Naive thymus-derived CD4-positive, alpha-beta T cell (primary cell): ENCODE measurements around the gene CPA4. TPM values are rescaled to one million over a fixed set of nuclear protein-coding genes. Genes with fewer than 3 reads are reported as not detected.

ENCODE experiments used
- ATAC-seq: fragments of 150-1000 bp; cut with Tn5 transposase; 2 replicates; pipeline ENCODE4 v1.10.0; 2021; ENCODE audit warnings: mild to moderate bottlenecking, moderate library complexity
- CTCF ChIA-PET: fragments of 350-600 bp; sonication (Branson Sonifier 250); formaldehyde crosslinking; loops from one replicate; lab custom pipeline; 2021; ENCODE audit warnings: antibody characterized with exemption; lab: Charles Lee
- POLR2A ChIA-PET: fragments of 350-600 bp; sonication (Branson Sonifier 250); formaldehyde crosslinking; loops from one replicate; lab custom pipeline; 2021; ENCODE audit warnings: antibody characterized with exemption, inconsistent platforms; lab: Charles Lee
- DNase-seq, 9 donors: peaks; one replicate each; pipeline versions ENCODE4 v3.0.0 to v3.0.0-alpha.2; 2020 to 2022; ENCODE audit warnings: mixed read lengths in 1 of 9
- H3K27ac ChIP-seq: one replicate; pipeline ENCODE4 v1.7.0; 2013; ENCODE audit warnings: mild to moderate bottlenecking, low read depth, low read length, moderate library complexity
- H3K27me3 ChIP-seq, 2 donors: one replicate each; pipeline ENCODE4 v1.7.0; 2013; ENCODE audit warnings: low read length in 2 of 2, mild to moderate bottlenecking in 2 of 2, moderate library complexity in 2 of 2; ENCODE audit not compliant: control insufficient read depth in 2 of 2, insufficient read depth in 2 of 2
- H3K36me3 ChIP-seq, 3 experiments: 1 replicate in 2 of 3; 2 replicates in 1 of 3; pipeline ENCODE4 v1.7.0; 2013; ENCODE audit warnings: low read length in 3 of 3, mild to moderate bottlenecking in 3 of 3, moderate library complexity in 1 of 3; ENCODE audit not compliant: insufficient read depth in 3 of 3, control insufficient read depth in 2 of 3
- H3K4me1 ChIP-seq, 2 donors: one replicate each; pipeline ENCODE4 v1.7.0; 2013; ENCODE audit warnings: low read length in 2 of 2, mild to moderate bottlenecking in 2 of 2, moderate library complexity in 1 of 2; ENCODE audit not compliant: control insufficient read depth in 2 of 2, insufficient read depth in 2 of 2
- H3K4me3 ChIP-seq: 2 replicates; pipeline ENCODE4 v1.7.0; 2013; ENCODE audit warnings: mild to moderate bottlenecking, low read length
- H3K9me3 ChIP-seq, 3 experiments: 1 replicate in 2 of 3; 2 replicates in 1 of 3; pipeline ENCODE4 v1.7.0; 2013; ENCODE audit warnings: low read length in 3 of 3; ENCODE audit not compliant: control insufficient read depth in 2 of 3
- H3K27ac Mint-ChIP-seq, 9 donors: one replicate each; pipeline ENCODE4 v1.8.0; 2020 to 2022; ENCODE audit warnings: mixed read lengths in 9 of 9, mild to moderate bottlenecking in 8 of 9, moderate library complexity in 5 of 9, inconsistent platforms in 2 of 9
- H3K27me3 Mint-ChIP-seq, 5 donors: one replicate each; pipeline ENCODE4 v1.8.0; 2021 to 2022; ENCODE audit warnings: mixed read lengths in 5 of 5, mild to moderate bottlenecking in 1 of 5
- H3K36me3 Mint-ChIP-seq, 5 donors: one replicate each; pipeline ENCODE4 v1.8.0; 2020 to 2022; ENCODE audit warnings: mixed read lengths in 5 of 5, mild to moderate bottlenecking in 3 of 5, inconsistent platforms in 1 of 5
- H3K4me1 Mint-ChIP-seq, 7 donors: one replicate each; pipeline ENCODE4 v1.8.0; 2020 to 2022; ENCODE audit warnings: mixed read lengths in 7 of 7, mild to moderate bottlenecking in 3 of 7, inconsistent platforms in 1 of 7
- H3K4me3 Mint-ChIP-seq, 10 donors: one replicate each; pipeline ENCODE4 v1.8.0; 2020 to 2022; ENCODE audit warnings: mild to moderate bottlenecking in 10 of 10, mixed read lengths in 10 of 10, moderate library complexity in 6 of 10, inconsistent platforms in 2 of 10
- H3K9me3 Mint-ChIP-seq, 11 donors: one replicate each; pipeline ENCODE4 v1.8.0; 2020 to 2022; ENCODE audit warnings: mixed read lengths in 11 of 11, mild to moderate bottlenecking in 4 of 11, inconsistent platforms in 1 of 11, moderate library complexity in 1 of 11
- intact Hi-C, 2 donors: fragments of 100-400 bp; cut with micrococcal nuclease; formaldehyde crosslinking; loops; one replicate each; pipeline ENCODE4 v1.15.1; 2023
- polyA plus RNA-seq, 2 donors: library from polyadenylated mRNA; unstranded; fragments of 300-500 nt; fragmentation: Illumina TruSeq; gene quantifications; one replicate each; pipeline ENCODE4 v1.2.3, GENCODE V29; 2021
- total RNA-seq, 6 experiments: library from RNA in 5 of 6; stranded (reverse) in 5 of 6; gene quantifications; 1 replicate in 5 of 6; 2 replicates in 1 of 6; pipeline ENCODE4 v1.2.3 and lab custom pipeline; 2021 to 2026

Gene CPA4
- total and polyA plus RNA-seq, 7 experiments from 2014 or later, result not detected

- Histone ChIP-seq H3K4me3 (no peak overlapping the region), H3K9me3 (no peaks in the 10 kb centered on the region), H3K27ac (no peak overlapping the region), H3K27me3 (no peaks in the 10 kb centered on the region), H3K4me1 (peaks cover 0 to 5% of the 10 kb centered on the region in 2 donors), H3K36me3 (no peaks in the 10 kb centered on the region)
- CTCF ChIA-PET, result no interaction called here
- POLR2A ChIA-PET, result interaction anchor here (0.5 kb wide), 1 partner anchor 36 kb away, joined by 3 read pairs; no protein-coding TSS in a partner anchor
- H3K4me3 Mint-ChIP-seq, result peak overlapping the region in 9 of 10 donors; percentile 66 to 91 (median 78)
- no peak for ATAC-seq
- peaks cover 0 to 29% (median 12%) of the 10 kb centered on the region in 7 donors for H3K4me1 Mint-ChIP-seq
- intact Hi-C loops, result no loop called here
- peaks cover 0 to 2% (median 0%) of the 10 kb centered on the region in 11 donors for H3K9me3 Mint-ChIP-seq
- peak overlapping the region in 3 of 9 donors; percentile 40 to 65 (median 53) for H3K27ac Mint-ChIP-seq
- peaks cover 0 to 6% (median 0%) of the 10 kb centered on the region in 5 donors for H3K27me3 Mint-ChIP-seq
- H3K36me3 Mint-ChIP-seq, result peaks cover 0 to 3% (median 0%) of the 10 kb centered on the region in 5 donors
- DNase-seq, result no peak
Measured at GRCh38 chr7:130273933-130274255, 19.1 kb upstream of the CPA4 start.

- no peak for DNase-seq
- ATAC-seq, result no peak
Measured at GRCh38 chr7:130274296-130274695, 18.7 kb upstream of the CPA4 start.

GRCh38 chr7:130274983-130275591 is 17.9 kb upstream of the CPA4 start:
- H3K36me3 ChIP-seq, result no peaks in the 10 kb centered on the region
- no peak overlapping the region for H3K27ac ChIP-seq
- CTCF ChIA-PET, result no interaction called here
- intact Hi-C loops, result no loop called here
- POLR2A ChIA-PET, result no interaction called here
- no peaks in the 10 kb centered on the region for H3K27me3 ChIP-seq
- H3K4me3 Mint-ChIP-seq, result no peak overlapping the region
- H3K27ac Mint-ChIP-seq, result no peak overlapping the region
- peaks cover 0 to 5% of the 10 kb centered on the region in 2 donors for H3K4me1 ChIP-seq
- DNase-seq, result no peak
- H3K4me1 Mint-ChIP-seq, result peaks cover 0 to 29% (median 12%) of the 10 kb centered on the region in 7 donors
- ATAC-seq, result no peak
- H3K36me3 Mint-ChIP-seq, result no peaks in the 10 kb centered on the region
- H3K9me3 ChIP-seq, result no peaks in the 10 kb centered on the region
- H3K9me3 Mint-ChIP-seq, result peaks cover 0 to 2% (median 0%) of the 10 kb centered on the region in 11 donors
- H3K27me3 Mint-ChIP-seq, result peaks cover 0 to 6% (median 0%) of the 10 kb centered on the region in 5 donors
- H3K4me3 ChIP-seq, result no peak overlapping the region

More at GRCh38 chr7:130274296-130274695, 18.7 kb upstream of the CPA4 start:
- POLR2A ChIA-PET, result no interaction called here
- H3K4me1 ChIP-seq, result peaks cover 0 to 5% of the 10 kb centered on the region in 2 donors
- H3K27me3 Mint-ChIP-seq, result peaks cover 0 to 6% (median 0%) of the 10 kb centered on the region in 5 donors
- CTCF ChIA-PET, result no interaction called here
- H3K27ac Mint-ChIP-seq, result peak overlapping the region in 2 of 9 donors; percentile 53 to 65
- intact Hi-C loops, result no loop called here
- H3K9me3 Mint-ChIP-seq, result peaks cover 0 to 2% (median 0%) of the 10 kb centered on the region in 11 donors
- peaks cover 0 to 29% (median 12%) of the 10 kb centered on the region in 7 donors for H3K4me1 Mint-ChIP-seq
- H3K27ac ChIP-seq, result no peak overlapping the region
- H3K9me3 ChIP-seq, result no peaks in the 10 kb centered on the region
- H3K27me3 ChIP-seq, result no peaks in the 10 kb centered on the region
- peak overlapping the region in 9 of 10 donors; percentile 50 to 89 (median 76) for H3K4me3 Mint-ChIP-seq
- no peak overlapping the region for H3K4me3 ChIP-seq
- peaks cover 0 to 3% (median 0%) of the 10 kb centered on the region in 5 donors for H3K36me3 Mint-ChIP-seq
- no peaks in the 10 kb centered on the region for H3K36me3 ChIP-seq

GRCh38 chr7:130275826-130276297 is 17.1 kb upstream of the CPA4 start:
- CTCF ChIA-PET, result no interaction called here
- POLR2A ChIA-PET, result no interaction called here
- peaks cover 0 to 29% (median 12%) of the 10 kb centered on the region in 7 donors for H3K4me1 Mint-ChIP-seq
- H3K27ac Mint-ChIP-seq, result no peak overlapping the region
- H3K27me3 ChIP-seq, result no peaks in the 10 kb centered on the region
- peaks cover 0 to 2% (median 0%) of the 10 kb centered on the region in 11 donors for H3K9me3 Mint-ChIP-seq
- intact Hi-C loops, result no loop called here
- peaks cover 0 to 5% of the 10 kb centered on the region in 2 donors for H3K4me1 ChIP-seq
- no peaks in the 10 kb centered on the region for H3K36me3 Mint-ChIP-seq
- H3K27me3 Mint-ChIP-seq, result peaks cover 0 to 6% (median 0%) of the 10 kb centered on the region in 5 donors
- no peak for DNase-seq
- no peak overlapping the region for H3K4me3 ChIP-seq
- ATAC-seq, result no peak
- no peaks in the 10 kb centered on the region for H3K36me3 ChIP-seq
- no peaks in the 10 kb centered on the region for H3K9me3 ChIP-seq
- no peak overlapping the region for H3K4me3 Mint-ChIP-seq
- no peak overlapping the region for H3K27ac ChIP-seq

- H3K9me3 ChIP-seq, result no peaks in the 10 kb centered on the region
- intact Hi-C loops, result no loop called here
- no peaks in the 10 kb centered on the region for H3K27me3 ChIP-seq
- peak in 1 of 9 donors; percentile 38 for DNase-seq
- peak overlapping the region in 1 of 9 donors; percentile 56 for H3K27ac Mint-ChIP-seq
- H3K36me3 ChIP-seq, result no peaks in the 10 kb centered on the region
- peaks cover 0 to 5% of the 10 kb centered on the region in 2 donors for H3K4me1 ChIP-seq
- no peak overlapping the region for H3K4me3 Mint-ChIP-seq
- ATAC-seq, result no peak
- no peaks in the 10 kb centered on the region for H3K36me3 Mint-ChIP-seq
- no peak overlapping the region for H3K27ac ChIP-seq
- ChIA-PET POLR2A (no interaction called here), CTCF (no interaction called here)
- H3K4me1 Mint-ChIP-seq, result peaks cover 0 to 29% (median 12%) of the 10 kb centered on the region in 7 donors
- peaks cover 0 to 6% (median 0%) of the 10 kb centered on the region in 5 donors for H3K27me3 Mint-ChIP-seq
- no peak overlapping the region for H3K4me3 ChIP-seq
- peaks cover 0 to 2% (median 0%) of the 10 kb centered on the region in 11 donors for H3K9me3 Mint-ChIP-seq
Measured at GRCh38 chr7:130276796-130277762, 15.9 kb upstream of the CPA4 start.

- no peak for DNase-seq
- Mint-ChIP-seq H3K36me3 (no peaks in the 10 kb centered on the region), H3K27ac (peak overlapping the region in 1 of 9 donors; percentile 56), H3K9me3 (peaks cover 0 to 2% (median 0%) of the 10 kb centered on the region in 11 donors), H3K4me3 (no peak overlapping the region), H3K4me1 (peaks cover 0 to 24% (median 12%) of the 10 kb centered on the region in 7 donors), H3K27me3 (peaks cover 0 to 6% (median 0%) of the 10 kb centered on the region in 5 donors)
- intact Hi-C loops, result no loop called here
- no peak for ATAC-seq
- POLR2A ChIA-PET, result no interaction called here
- H3K4me1 ChIP-seq, result peaks cover 0 to 5% of the 10 kb centered on the region in 2 donors
- CTCF ChIA-PET, result no interaction called here
- H3K4me3 ChIP-seq, result no peak overlapping the region
- H3K36me3 ChIP-seq, result no peaks in the 10 kb centered on the region
- H3K27me3 ChIP-seq, result no peaks in the 10 kb centered on the region
- H3K9me3 ChIP-seq, result no peaks in the 10 kb centered on the region
- no peak overlapping the region for H3K27ac ChIP-seq
Measured at GRCh38 chr7:130277763-130278643, 15.0 kb upstream of the CPA4 start.
